WERI-Rb-1 (cell line): ENCODE results near the gene SLC25A25.

Experiments
- DNase-seq: peaks from one replicate; pipeline ENCODE4 v3.0.0-alpha.2; 2020
- H3K27ac ChIP-seq: fragments of 250-450 bp; sonication (Bioruptor Pico); 2 replicates; pipeline ENCODE4 v1.5.1; 2020; ENCODE audit warnings: mild to moderate bottlenecking, moderate library complexity
- H3K27me3 ChIP-seq: fragments of 250-450 bp; sonication (Bioruptor Pico); 2 replicates; pipeline ENCODE4 v1.5.1; 2021; ENCODE audit warnings: mild to moderate bottlenecking, low read depth, moderate library complexity; ENCODE audit not compliant: insufficient read depth, severe bottlenecking
- H3K36me3 ChIP-seq: fragments of 250-450 bp; sonication (Bioruptor Pico); 2 replicates; pipeline ENCODE4 v1.5.1; 2020; ENCODE audit warnings: mild to moderate bottlenecking, moderate library complexity
- H3K4me3 ChIP-seq: 2 replicates; pipeline ENCODE4 v1.5.1; 2011; ENCODE audit warnings: low read depth, mild to moderate bottlenecking, control low read depth, low read length
- H3K9me3 ChIP-seq: fragments of 250-450 bp; sonication (Bioruptor Pico); 2 replicates; pipeline ENCODE4 v1.5.1; 2021; ENCODE audit warnings: mild to moderate bottlenecking, moderate library complexity; ENCODE audit not compliant: severe bottlenecking
- CTCF ChIP-seq: IDR thresholded peaks from 2 replicates; pipeline ENCODE4 v1.5.1; 2011; ENCODE audit warnings: low read depth, mild to moderate bottlenecking, control low read depth, inconsistent platforms, low read length

The SLC25A25 gene

GRCh38 chr9:128059365-128059983 is 8.6 kb upstream of the SLC25A25 start:
- DNase-seq: no peak
- TF ChIP-seq CTCF: no peak
- H3K4me3 ChIP-seq: no peak overlapping the region
- no peaks in the 10 kb centered on the region for H3K9me3 ChIP-seq
- no peaks in the 10 kb centered on the region; the same call in 1 of the 2 replicates for H3K36me3 ChIP-seq
- no peak overlapping the region for H3K27ac ChIP-seq
- no peaks in the 10 kb centered on the region for H3K27me3 ChIP-seq

GRCh38 chr9:128061275-128061960 is 6.6 kb upstream of the SLC25A25 start:
- Histone ChIP-seq H3K27ac (no peak overlapping the region), H3K9me3 (no peaks in the 10 kb centered on the region), H3K4me3 (no peak overlapping the region), H3K27me3 (no peaks in the 10 kb centered on the region), H3K36me3 (no peaks in the 10 kb centered on the region; the same call in 1 of the 2 replicates)
- no peak for TF ChIP-seq CTCF
- peak; percentile 42 for DNase-seq

- H3K36me3 ChIP-seq: no peaks in the 10 kb centered on the region; the same call in 1 of the 2 replicates
- no peak for DNase-seq
- no peaks in the 10 kb centered on the region for H3K27me3 ChIP-seq
- TF ChIP-seq CTCF: no peak
- no peak overlapping the region for H3K27ac ChIP-seq
- H3K4me3 ChIP-seq: no peak overlapping the region
- H3K9me3 ChIP-seq: no peaks in the 10 kb centered on the region
Measured at GRCh38 chr9:128062279-128062678, 5.8 kb upstream of the SLC25A25 start.

- DNase-seq: no peak
- H3K27me3 ChIP-seq: no peaks in the 10 kb centered on the region
- H3K27ac ChIP-seq: no peak overlapping the region
- TF ChIP-seq CTCF: no peak
- H3K9me3 ChIP-seq: no peaks in the 10 kb centered on the region
- no peaks in the 10 kb centered on the region; the same call in 1 of the 2 replicates for H3K36me3 ChIP-seq
- H3K4me3 ChIP-seq: no peak overlapping the region
Measured at GRCh38 chr9:128062846-128063831, 4.9 kb upstream of the SLC25A25 start.

GRCh38 chr9:128065907-128066712 is 1.9 kb upstream of the SLC25A25 start:
- no peak for TF ChIP-seq CTCF
- Histone ChIP-seq H3K4me3 (no peak overlapping the region), H3K36me3 (no peaks in the 10 kb centered on the region; the same call in none of the 2 replicates), H3K9me3 (no peaks in the 10 kb centered on the region), H3K27ac (peak overlapping the region; percentile 74), H3K27me3 (no peaks in the 10 kb centered on the region)
- DNase-seq: no peak
